Right atrium auricular region (tissue), 2 donors: ENCODE measurements around the gene BNIP3. TPM values are rescaled to one million over a fixed set of nuclear protein-coding genes. Genes with fewer than 3 reads are reported as not detected.

Experiments
- DNase-seq: peaks from one replicate; pipeline ENCODE4 v3.0.0-alpha.2; 2019; ENCODE audit warnings: low spot score
- H3K27ac ChIP-seq, 2 donors: fragments of 200-600 bp; sonication (generic); 1 replicate in 1 of 2; 2 replicates in 1 of 2; pipeline ENCODE4 v1.5.1; 2016 to 2019
- H3K27me3 ChIP-seq, 2 donors: fragments of 200-600 bp; sonication (generic); one replicate each; pipeline versions ENCODE4 v1.5.1 to v1.6.0; 2017 to 2019
- H3K36me3 ChIP-seq: fragments of 200-600 bp; sonication (generic); one replicate; pipeline ENCODE4 v1.5.1; 2016
- H3K4me1 ChIP-seq, 2 donors: fragments of 200-600 bp; sonication (generic); one replicate each; pipeline versions ENCODE4 v1.5.1 to v1.6.0; 2017 to 2019
- H3K4me3 ChIP-seq, 2 donors: fragments of 200-600 bp; sonication (generic); 1 replicate in 1 of 2; 2 replicates in 1 of 2; pipeline ENCODE4 v1.5.1; 2017 to 2019; ENCODE audit warnings: mild to moderate bottlenecking in 1 of 2, moderate library complexity in 1 of 2
- H3K9me3 ChIP-seq, 2 donors: fragments of 200-600 bp; sonication (generic); one replicate each; pipeline ENCODE4 v1.5.1; 2019
- total RNA-seq, 2 donors: library from RNA; depleted of rRNA; stranded (reverse); fragments of >200 nt; gene quantifications; one replicate each; pipeline ENCODE4 v1.1.0, GENCODE V29; 2016
- TF ChIP-seq, protein P1 (sequence below), 2 donors: fragments of 200-600 bp; sonication (generic); IDR thresholded peaks; one replicate each; pipeline ENCODE4 v1.5.1; 2019; ENCODE audit warnings: antibody characterized with exemption in 2 of 2

Gene BNIP3
- total RNA-seq, 2 donors from 2014 or later = 187 to 189 TPM

DNA sequence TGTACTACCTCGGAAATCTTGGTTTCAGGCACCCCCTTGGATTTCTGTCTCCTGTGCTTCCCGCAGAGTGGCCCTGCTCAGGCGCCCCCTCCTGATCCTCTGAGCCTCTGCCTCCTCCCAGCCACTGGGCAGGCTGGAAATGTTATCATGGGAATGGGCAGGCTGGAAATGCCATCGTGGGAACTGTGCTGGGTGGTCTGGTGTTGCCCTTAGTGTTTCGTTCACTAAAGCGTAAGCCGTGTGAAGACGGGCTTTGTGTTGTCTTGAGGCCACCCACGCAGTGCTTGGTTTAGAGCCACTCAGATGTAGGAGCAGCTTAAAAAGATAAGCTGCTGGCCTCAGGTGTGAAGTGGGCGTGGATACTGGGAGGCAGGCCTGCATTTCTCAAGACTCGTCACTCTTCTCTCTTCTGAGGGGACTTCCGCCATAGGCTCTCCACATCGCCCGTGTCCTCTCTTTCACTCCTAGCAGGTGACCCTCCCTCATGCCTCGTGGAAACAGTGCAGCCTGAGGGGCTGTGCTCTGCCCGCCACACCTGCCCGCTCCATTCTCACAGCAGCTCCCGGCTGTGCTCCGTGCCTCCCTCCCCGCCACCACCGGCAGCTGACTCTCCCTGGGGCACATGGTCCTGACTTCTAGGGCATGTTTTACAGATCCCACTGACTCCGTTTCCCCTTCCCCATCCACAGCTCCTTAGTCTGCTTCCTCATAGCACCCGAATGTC, 52.4 kb downstream of the BNIP3 start:
- H3K4me1 ChIP-seq = peaks cover 0 to 72% of the 10 kb centered on the region in 2 donors
- no peak overlapping the region for H3K4me3 ChIP-seq
- H3K27ac ChIP-seq = peak overlapping the region; percentile 46 to 60
- H3K27me3 ChIP-seq = no peaks in the 10 kb centered on the region
- no peaks in the 10 kb centered on the region for H3K36me3 ChIP-seq
- no peak for DNase-seq
- H3K9me3 ChIP-seq = peaks cover 5 to 11% of the 10 kb centered on the region in 2 donors
- TF ChIP-seq, protein P1, sequence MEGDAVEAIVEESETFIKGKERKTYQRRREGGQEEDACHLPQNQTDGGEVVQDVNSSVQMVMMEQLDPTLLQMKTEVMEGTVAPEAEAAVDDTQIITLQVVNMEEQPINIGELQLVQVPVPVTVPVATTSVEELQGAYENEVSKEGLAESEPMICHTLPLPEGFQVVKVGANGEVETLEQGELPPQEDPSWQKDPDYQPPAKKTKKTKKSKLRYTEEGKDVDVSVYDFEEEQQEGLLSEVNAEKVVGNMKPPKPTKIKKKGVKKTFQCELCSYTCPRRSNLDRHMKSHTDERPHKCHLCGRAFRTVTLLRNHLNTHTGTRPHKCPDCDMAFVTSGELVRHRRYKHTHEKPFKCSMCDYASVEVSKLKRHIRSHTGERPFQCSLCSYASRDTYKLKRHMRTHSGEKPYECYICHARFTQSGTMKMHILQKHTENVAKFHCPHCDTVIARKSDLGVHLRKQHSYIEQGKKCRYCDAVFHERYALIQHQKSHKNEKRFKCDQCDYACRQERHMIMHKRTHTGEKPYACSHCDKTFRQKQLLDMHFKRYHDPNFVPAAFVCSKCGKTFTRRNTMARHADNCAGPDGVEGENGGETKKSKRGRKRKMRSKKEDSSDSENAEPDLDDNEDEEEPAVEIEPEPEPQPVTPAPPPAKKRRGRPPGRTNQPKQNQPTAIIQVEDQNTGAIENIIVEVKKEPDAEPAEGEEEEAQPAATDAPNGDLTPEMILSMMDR (IDR thresholded peaks at IDR 0.05) = no peak

DNA sequence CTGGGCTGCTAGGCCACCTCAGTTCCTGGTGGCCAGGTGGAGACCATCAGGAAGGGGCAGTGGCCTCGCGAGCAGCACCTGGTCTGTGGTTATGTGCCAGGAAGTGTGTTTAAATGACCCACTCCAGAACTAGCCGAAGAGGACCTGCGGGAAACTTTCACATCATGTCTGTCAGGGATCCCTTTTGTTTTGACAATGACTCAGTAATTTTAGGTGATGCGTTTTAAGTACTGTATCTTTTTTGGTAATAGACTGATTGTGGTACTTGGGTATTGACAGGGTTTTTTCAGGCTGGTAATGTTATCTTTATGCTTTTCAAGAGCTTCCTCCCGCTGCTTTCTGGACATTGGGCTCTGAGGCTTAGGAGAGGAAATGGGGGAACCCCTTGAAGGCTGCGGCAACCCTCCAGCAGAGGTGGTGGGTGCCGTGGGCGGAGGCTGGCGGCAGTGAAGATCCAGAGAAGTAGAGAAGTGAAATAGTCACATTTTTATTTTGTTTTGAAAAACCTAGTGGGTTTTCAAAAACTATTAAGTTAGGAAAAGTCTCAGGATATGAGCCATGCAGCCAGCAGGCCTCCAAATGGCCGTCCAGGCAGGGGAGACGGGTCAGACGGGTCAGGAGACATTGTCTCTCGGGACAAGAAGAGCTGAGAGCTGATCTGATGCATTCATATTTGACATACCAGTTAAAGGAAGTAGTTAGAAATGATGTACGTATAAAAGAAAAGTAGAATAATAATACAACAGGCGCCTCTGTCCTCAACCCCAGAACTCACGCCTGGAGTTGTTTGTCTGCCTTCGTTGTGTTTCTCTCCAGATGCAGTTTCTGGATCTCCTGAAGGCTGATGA, 53.3 kb downstream of the BNIP3 start:
- DNase-seq = no peak
- TF ChIP-seq, protein P1 (IDR thresholded peaks at IDR 0.05) = no peak
- Histone ChIP-seq H3K27ac (peak overlapping the region; percentile 46 to 60), H3K27me3 (no peaks in the 10 kb centered on the region), H3K4me3 (no peak overlapping the region), H3K36me3 (no peaks in the 10 kb centered on the region), H3K4me1 (peaks cover 0 to 67% of the 10 kb centered on the region in 2 donors), H3K9me3 (peaks cover 5 to 11% of the 10 kb centered on the region in 2 donors)

DNA sequence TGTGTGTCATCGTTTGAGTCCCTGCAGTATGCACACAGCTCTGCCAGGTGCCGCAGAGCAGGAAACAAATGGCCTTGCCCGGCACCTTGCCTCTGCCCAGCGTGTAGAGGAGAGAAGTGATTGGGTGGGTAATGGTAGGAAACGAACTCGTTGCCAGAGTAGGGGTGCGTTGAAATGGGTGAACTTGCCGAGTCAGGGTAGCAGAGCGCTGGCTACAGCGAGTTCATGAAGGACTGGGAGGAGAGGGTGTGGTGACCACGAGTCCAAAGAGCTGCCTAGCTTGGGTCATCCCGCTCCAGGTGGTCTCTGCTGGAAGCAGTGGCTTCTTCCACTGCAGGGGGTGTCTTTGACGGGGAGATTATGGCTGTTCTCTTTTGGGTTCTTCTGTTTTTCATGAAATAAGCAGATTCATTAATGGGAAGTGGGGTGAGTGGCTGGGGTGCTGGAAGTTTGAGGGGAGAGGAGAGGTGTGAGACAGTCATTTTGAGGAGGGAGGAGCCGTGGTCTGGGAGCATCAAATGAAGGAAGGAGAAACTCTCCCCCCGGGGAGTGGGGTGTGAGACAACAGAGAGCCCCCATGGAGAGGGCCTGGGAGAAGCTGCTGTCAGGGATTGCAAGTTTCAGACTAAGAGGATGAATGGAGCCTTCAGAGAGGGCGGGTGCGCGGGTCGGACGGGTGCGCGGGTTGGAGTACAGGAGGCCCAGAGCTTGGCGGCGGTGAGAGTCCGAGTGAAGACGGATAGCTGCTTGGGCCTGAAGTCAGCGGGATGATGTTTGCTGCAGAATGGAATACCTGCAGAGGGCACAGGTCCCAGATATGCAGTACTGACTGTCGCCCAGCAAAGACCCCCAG, 54.8 kb downstream of the BNIP3 start:
- Histone ChIP-seq H3K36me3 (no peaks in the 10 kb centered on the region), H3K27ac (no peak overlapping the region), H3K4me3 (no peak overlapping the region), H3K27me3 (no peaks in the 10 kb centered on the region), H3K9me3 (peaks cover 5 to 11% of the 10 kb centered on the region in 2 donors), H3K4me1 (peaks cover 0 to 60% of the 10 kb centered on the region in 2 donors)
- no peak for DNase-seq
- TF ChIP-seq, protein P1 (IDR thresholded peaks at IDR 0.05) = no peak

DNA sequence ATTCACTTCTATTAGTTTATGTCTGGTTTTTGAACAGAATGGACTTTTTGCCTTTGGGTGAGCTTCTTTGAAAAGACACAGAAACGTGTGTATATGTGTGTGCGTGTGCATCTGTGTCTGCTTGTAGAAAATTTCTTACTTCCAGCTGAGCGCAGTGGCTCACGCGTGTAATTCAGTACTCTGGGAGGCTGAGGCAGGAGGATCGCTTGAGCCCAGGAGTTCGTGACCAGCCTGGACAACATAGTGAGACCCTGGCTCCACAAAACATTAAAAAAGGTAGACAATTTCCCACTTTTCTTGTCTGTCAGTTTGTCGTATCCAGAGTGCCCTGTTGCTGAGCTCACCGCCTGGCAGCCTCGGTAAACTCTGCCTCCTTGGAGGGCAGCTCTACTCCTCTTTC, 55.5 kb downstream of the BNIP3 start:
- H3K36me3 ChIP-seq = no peaks in the 10 kb centered on the region
- DNase-seq = no peak
- H3K4me1 ChIP-seq = peaks cover 0 to 52% of the 10 kb centered on the region in 2 donors
- no peaks in the 10 kb centered on the region for H3K27me3 ChIP-seq
- no peak overlapping the region for H3K27ac ChIP-seq
- H3K4me3 ChIP-seq = no peak overlapping the region
- TF ChIP-seq, protein P1 (IDR thresholded peaks at IDR 0.05) = no peak
- H3K9me3 ChIP-seq = peaks cover 5 to 11% of the 10 kb centered on the region in 2 donors

DNA sequence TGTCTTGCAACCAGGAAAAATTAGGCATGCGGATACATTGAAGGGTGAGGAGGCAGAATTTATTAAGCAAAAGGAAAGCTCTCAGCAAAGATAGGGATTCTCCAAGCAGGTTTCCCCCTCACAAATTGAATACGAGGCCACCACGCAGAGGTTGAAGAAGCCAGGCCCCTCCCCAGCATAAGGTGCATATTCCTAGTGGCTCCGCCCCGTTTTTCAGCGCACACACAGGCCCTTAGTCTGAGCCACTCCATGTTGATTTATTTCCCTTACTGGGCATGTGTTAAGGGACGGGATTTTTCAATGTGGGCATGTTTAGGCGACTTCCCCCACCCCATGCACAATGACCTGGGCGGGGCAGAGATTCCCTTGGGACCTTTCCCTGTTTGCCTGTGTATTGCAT, 56.0 kb downstream of the BNIP3 start:
- Histone ChIP-seq H3K4me3 (no peak overlapping the region), H3K27me3 (no peaks in the 10 kb centered on the region), H3K36me3 (no peaks in the 10 kb centered on the region), H3K27ac (no peak overlapping the region), H3K9me3 (peaks cover 5 to 11% of the 10 kb centered on the region in 2 donors), H3K4me1 (peaks cover 0 to 47% of the 10 kb centered on the region in 2 donors)
- TF ChIP-seq, protein P1 (IDR thresholded peaks at IDR 0.05) = no peak
- no peak for DNase-seq
